Breast epithelium (tissue), 3 donors: ENCODE data around the gene CALY.

Source experiments
- POLR2A ChIP-seq: fragments of 450-650 bp; IDR thresholded peaks from one replicate; pipeline ENCODE4 v1.6.1; 2016; ENCODE audit warnings: antibody characterized with exemption, mild to moderate bottlenecking, moderate library complexity
- POLR2AphosphoS5 ChIP-seq, 3 donors: sonication (generic); formaldehyde crosslinking; IDR thresholded peaks; one replicate each; pipeline ENCODE4 v1.6.1; 2017; ENCODE audit warnings: antibody characterized with exemption in 3 of 3
- TF ChIP-seq, protein P1 (sequence below), 3 donors: fragments of 450-650 bp; IDR thresholded peaks; one replicate each; pipeline ENCODE4 v1.5.1; 2016 to 2017; ENCODE audit warnings: antibody characterized with exemption in 3 of 3, mild to moderate bottlenecking in 3 of 3, moderate library complexity in 3 of 3

DNA sequence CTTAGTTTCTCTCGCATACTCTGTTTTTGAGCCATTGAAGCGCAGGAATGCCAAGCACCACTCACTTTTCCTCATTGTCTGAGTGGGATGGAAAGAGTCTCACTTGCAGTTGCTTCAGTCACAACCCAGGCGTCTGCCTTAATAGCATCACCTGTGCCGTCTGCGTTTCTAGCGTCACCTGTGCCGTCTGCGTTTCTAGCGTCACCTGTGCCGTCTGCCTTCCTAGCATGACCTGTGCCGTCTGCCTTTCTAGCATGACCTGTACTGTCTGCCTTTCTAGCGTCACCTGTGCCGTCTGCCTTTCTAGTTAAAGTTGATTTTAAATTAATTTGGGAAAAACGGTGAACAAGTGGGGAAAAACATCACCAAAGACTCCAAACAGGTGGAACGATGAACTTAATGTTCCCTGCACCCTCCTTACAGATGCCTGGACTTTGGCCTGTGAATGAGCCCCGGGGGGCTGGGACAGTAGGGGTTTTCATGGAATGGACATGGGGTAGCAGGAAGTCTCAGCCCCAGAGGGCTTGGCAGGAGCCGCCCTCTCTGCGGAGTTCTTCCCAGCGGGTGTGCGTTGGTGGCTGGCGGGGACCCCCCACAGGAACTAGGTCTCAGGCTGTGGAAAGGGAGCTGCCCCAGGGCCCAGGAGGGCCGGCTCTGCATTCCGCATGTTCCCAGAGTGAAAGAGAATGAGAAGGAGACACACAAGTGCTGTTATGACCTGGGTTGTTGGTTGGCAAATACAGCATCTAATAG is 24.5 kb downstream of the CALY start:
- no peak for TF ChIP-seq POLR2AphosphoS5 (IDR thresholded peaks at IDR 0.05)
- TF ChIP-seq POLR2A, result no peak
- TF ChIP-seq, protein P1, sequence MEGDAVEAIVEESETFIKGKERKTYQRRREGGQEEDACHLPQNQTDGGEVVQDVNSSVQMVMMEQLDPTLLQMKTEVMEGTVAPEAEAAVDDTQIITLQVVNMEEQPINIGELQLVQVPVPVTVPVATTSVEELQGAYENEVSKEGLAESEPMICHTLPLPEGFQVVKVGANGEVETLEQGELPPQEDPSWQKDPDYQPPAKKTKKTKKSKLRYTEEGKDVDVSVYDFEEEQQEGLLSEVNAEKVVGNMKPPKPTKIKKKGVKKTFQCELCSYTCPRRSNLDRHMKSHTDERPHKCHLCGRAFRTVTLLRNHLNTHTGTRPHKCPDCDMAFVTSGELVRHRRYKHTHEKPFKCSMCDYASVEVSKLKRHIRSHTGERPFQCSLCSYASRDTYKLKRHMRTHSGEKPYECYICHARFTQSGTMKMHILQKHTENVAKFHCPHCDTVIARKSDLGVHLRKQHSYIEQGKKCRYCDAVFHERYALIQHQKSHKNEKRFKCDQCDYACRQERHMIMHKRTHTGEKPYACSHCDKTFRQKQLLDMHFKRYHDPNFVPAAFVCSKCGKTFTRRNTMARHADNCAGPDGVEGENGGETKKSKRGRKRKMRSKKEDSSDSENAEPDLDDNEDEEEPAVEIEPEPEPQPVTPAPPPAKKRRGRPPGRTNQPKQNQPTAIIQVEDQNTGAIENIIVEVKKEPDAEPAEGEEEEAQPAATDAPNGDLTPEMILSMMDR (IDR thresholded peaks at IDR 0.05), result no peak
